K562 (cell line): ENCODE measurements around the gene TREM2. TPM values are rescaled to one million over a fixed set of nuclear protein-coding genes. Genes with fewer than 3 reads are reported as not detected.

Experiments used
- ATAC-seq: fragments of 200-7000 bp; cut with Tn5 transposase; 3 replicates; pipeline ENCODE4 v1.9.1; 2020; ENCODE audit warnings: moderate library complexity
- BruUV-seq: library from RNA; stranded (reverse); fragments of 400-500 nt; replicated peaks from 2 replicates; lab custom pipeline; 2021; lab: Mats Ljungman, UMichigan
- CTCF ChIA-PET: fragments of 300-600 bp; formaldehyde crosslinking; extraction: SDS; loops from one replicate; lab custom pipeline; 2021; ENCODE audit warnings: low intra/inter-chr PET ratio; lab: Yijun Ruan, JAX
- POLR2A ChIA-PET: fragments of 300-600, 350-650 bp; sonication (Branson Sonifier 250); formaldehyde crosslinking; extraction: SDS; loops from one replicate; lab custom pipeline; 2021; ENCODE audit warnings: antibody characterized with exemption, inconsistent platforms; lab: Yijun Ruan, JAX
- DNase-seq, 4 experiments: peaks; one replicate each; pipeline versions ENCODE4 v3.0.0 to v3.0.0-alpha.2; 2011 to 2018; ENCODE audit warnings: low spot score in 3 of 4, mixed read lengths in 3 of 4; ENCODE audit errors: extremely low read depth in 1 of 4
- FAIRE-seq: peaks from 2 replicates; lab custom pipeline; 2011; peaks lifted over from hg19 to GRCh38; lab: Jason Lieb, UNC
- H2AFZ ChIP-seq: 2 replicates; pipeline ENCODE4 v1.6.0; 2011; ENCODE audit warnings: low read depth, low read length, control low read depth, inconsistent platforms
- H3K27ac ChIP-seq: fragments of 200-600 bp; 3 replicates; pipeline ENCODE4 v1.8.0; 2011; ENCODE audit warnings: low read depth, mild to moderate bottlenecking, control low read depth, inconsistent platforms, low read length, moderate library complexity, mixed read lengths; ENCODE audit errors: extremely low read depth
- H3K27me3 ChIP-seq, 2 experiments: fragments of 300-600 bp in 1 of 2; 2 replicates in 1 of 2; 3 replicates in 1 of 2; pipeline versions ENCODE4 v1.6.0 to v1.8.0; 2011; ENCODE audit warnings: inconsistent platforms in 2 of 2, low read length in 2 of 2, mild to moderate bottlenecking in 1 of 2, mixed read lengths in 1 of 2, moderate library complexity in 1 of 2; ENCODE audit not compliant: control insufficient read depth in 2 of 2, insufficient read depth in 2 of 2
- H3K36me3 ChIP-seq: fragments of 300-600 bp; 3 replicates; pipeline ENCODE4 v1.8.0; 2011; ENCODE audit warnings: mild to moderate bottlenecking, low read length, inconsistent platforms; ENCODE audit not compliant: control insufficient read depth, insufficient read depth
- H3K4me1 ChIP-seq, 2 experiments: fragments of 200-600 bp in 1 of 2; replicated peaks in 1 of 2; 2 replicates in 1 of 2; 3 replicates in 1 of 2; pipeline versions ENCODE4 v1.5.1 to v1.8.0; 2011; ENCODE audit warnings: inconsistent platforms in 2 of 2, low read length in 2 of 2, mild to moderate bottlenecking in 1 of 2, mixed read lengths in 1 of 2, moderate library complexity in 1 of 2; ENCODE audit not compliant: control insufficient read depth in 2 of 2, insufficient read depth in 2 of 2
- H3K4me2 ChIP-seq: 2 replicates; pipeline ENCODE4 v1.6.1; 2011; ENCODE audit warnings: low read length, control low read depth, inconsistent platforms, mixed read lengths; ENCODE audit not compliant: insufficient read depth
- H3K4me3 ChIP-seq: fragments of 200-600 bp; sonication (generic), shearing (Covaris generic); 2 replicates; pipeline ENCODE4 v1.5.1; 2016; ENCODE audit warnings: control low read depth, inconsistent platforms
- H3K79me2 ChIP-seq: fragments of 200-600 bp; 3 replicates; pipeline ENCODE4 v1.8.0; 2011; ENCODE audit warnings: low read length, inconsistent platforms; ENCODE audit not compliant: control insufficient read depth, insufficient read depth
- H3K9ac ChIP-seq, 2 experiments: 2 replicates each; pipeline versions ENCODE4 v1.6.0 to v1.6.1; 2011; ENCODE audit warnings: low read depth in 2 of 2, low read length in 2 of 2, control low read depth in 1 of 2, inconsistent platforms in 1 of 2, mild to moderate bottlenecking in 1 of 2, mixed read lengths in 1 of 2; ENCODE audit not compliant: insufficient read depth in 1 of 2
- H3K9me1 ChIP-seq: one replicate; pipeline ENCODE4 v1.6.0; 2011; ENCODE audit warnings: inconsistent platforms, mild to moderate bottlenecking, low read length, moderate library complexity; ENCODE audit not compliant: control insufficient read depth, insufficient read depth
- H3K9me3 ChIP-seq: replicated peaks from 2 replicates; pipeline ENCODE4 v1.5.1; 2011; ENCODE audit warnings: low read depth, low read length, inconsistent platforms; ENCODE audit not compliant: control insufficient read depth, insufficient read depth
- H4K20me1 ChIP-seq: replicated peaks from 2 replicates; pipeline ENCODE4 v1.6.1; 2011; ENCODE audit warnings: low read length, inconsistent platforms, mixed read lengths; ENCODE audit not compliant: control insufficient read depth, insufficient read depth
- ASH1L ChIP-seq: fragments of 450-650 bp; IDR thresholded peaks from 2 replicates; pipeline ENCODE4 v1.6.1; 2018; ENCODE audit warnings: borderline replicate concordance, mild to moderate bottlenecking, low read depth; ENCODE audit not compliant: partially characterized antibody
- ATF2 ChIP-seq: sonication (generic); formaldehyde crosslinking; IDR thresholded peaks from 2 replicates; pipeline ENCODE4 v1.8.1; 2022; ENCODE audit warnings: missing genetic modification reagents
- CEBPZ ChIP-seq: fragments of 150-350 bp; IDR thresholded peaks from 2 replicates; pipeline ENCODE4 v1.6.1; 2014; ENCODE audit warnings: low read depth, mild to moderate bottlenecking, low read length, borderline replicate concordance
- NCOA4 ChIP-seq: fragments of 450-650 bp; IDR thresholded peaks from 2 replicates; pipeline ENCODE4 v1.6.1; 2018; ENCODE audit warnings: mild to moderate bottlenecking; ENCODE audit not compliant: partially characterized antibody
- NR2C1 ChIP-seq, 2 experiments: fragments of 450-650 bp; IDR thresholded peaks; 2 replicates each; pipeline ENCODE4 v1.6.1; 2017; ENCODE audit warnings: mild to moderate bottlenecking in 2 of 2, antibody characterized with exemption in 1 of 2, inconsistent platforms in 1 of 2, missing compliant biosample characterization in 1 of 2, missing genetic modification characterization in 1 of 2
- NR2C2 ChIP-seq, 2 experiments: fragments of 200-800 bp in 1 of 2; sonication (Bioruptor generic) in 1 of 2; sonication (generic) in 1 of 2; formaldehyde crosslinking in 1 of 2; IDR thresholded peaks; 2 replicates each; pipeline versions ENCODE4 v1.6.1 to v1.8.0; 2016 to 2022; ENCODE audit warnings: mild to moderate bottlenecking in 1 of 2, missing compliant biosample characterization in 1 of 2, missing genetic modification characterization in 1 of 2, missing genetic modification reagents in 1 of 2
- NRF1 ChIP-seq, 2 experiments: fragments of 450-650 bp; IDR thresholded peaks in 1 of 2; conservative IDR thresholded peaks in 1 of 2; 2 replicates each; pipeline ENCODE4 v1.6.1; 2014; ENCODE audit warnings: mild to moderate bottlenecking in 2 of 2
- SMAD1 ChIP-seq: fragments of 150-350 bp; IDR thresholded peaks from 2 replicates; pipeline ENCODE4 v1.6.1; 2014; ENCODE audit warnings: low read length, low read depth; ENCODE audit not compliant: partially characterized antibody
- WGBS: fragments of 100-300 bp; shearing (Covaris generic); methylation state at CpG from one replicate; pipeline ENCODE4 v1.1.6; 2016; ENCODE audit warnings: low coverage, mixed read lengths; ENCODE audit not compliant: insufficient coverage; ENCODE audit errors: missing lambda C conversion rate; 5-methylcytosine and 5-hydroxymethylcytosine counted together
- in situ Hi-C: fragments of 300-500 bp; cut with MboI; formaldehyde crosslinking; loops from 4 replicates; pipeline ENCODE4 v1.15.0; 2018; ENCODE audit warnings: inconsistent platforms, mixed read lengths
- intact Hi-C: fragments of 100-400 bp; cut with micrococcal nuclease; formaldehyde crosslinking; loops from 2 replicates; pipeline ENCODE4 v1.14.2; 2022
- polyA plus RNA-seq, 8 experiments: library from polyadenylated mRNA; depleted of rRNA in 4 of 8; stranded (reverse) in 5 of 8; unstranded in 3 of 8; fragments of >200 nt; fragmentation: Nextera tagmentation in 2 of 8; fragmentation: Illumina TruSeq in 1 of 8; extraction: Ambion mirVana in 2 of 8; extraction: Trizol in 1 of 8; gene quantifications; 2 replicates each; pipeline versions ENCODE4 v1.2.1 to v1.2.3, GENCODE V29; 2011 to 2014; ENCODE audit warnings: inconsistent platforms in 1 of 8, missing spikeins in 1 of 8
- total RNA-seq, 7 experiments: library from RNA; depleted of rRNA in 6 of 7; stranded (reverse); fragments of >200 nt in 6 of 7; fragmentation: Illumina TruSeq in 2 of 7; extraction: Trizol in 2 of 7; gene quantifications; 2 replicates each; pipeline versions ENCODE4 v1.2.1 to v1.2.3, GENCODE V29; 2011 to 2021; ENCODE audit warnings: low replicate concordance in 1 of 7
- TF ChIP-seq, protein P1 (sequence below): sonication (generic); formaldehyde crosslinking; IDR thresholded peaks from 2 replicates; pipeline ENCODE4 v1.4.0; 2020; ENCODE audit warnings: mild to moderate bottlenecking, missing genetic modification reagents
- TF ChIP-seq, protein P2 (sequence below): IDR thresholded peaks from 2 replicates; pipeline ENCODE4 v1.6.1; 2011; ENCODE audit warnings: borderline replicate concordance, low read depth, mild to moderate bottlenecking, moderate library complexity, low read length; ENCODE audit not compliant: insufficient read depth, poor library complexity, severe bottlenecking

Gene TREM2
- total and polyA plus RNA-seq, 9 of the 15 experiments (the other 6 are each of a cell fraction or from before 2014, with no cell fraction given), result not detected

GRCh38 chr6:41208439-41209106 lies 45.7 kb upstream of the TREM2 start:
- H4K20me1 ChIP-seq, result no peaks in the 10 kb centered on the region
- ATAC-seq (no peak; the same call in 1 of the 3 replicates), FAIRE-seq (no peak), DNase-seq (no peak)
- H3K27ac ChIP-seq, result no peak overlapping the region
- no peaks in the 10 kb centered on the region; a peak in 1 of 5 replicates for H3K27me3 ChIP-seq
- CTCF ChIA-PET, result no interaction called here
- H3K4me2 ChIP-seq, result no peak overlapping the region
- no peaks in the 10 kb centered on the region for H3K4me1 ChIP-seq
- in situ Hi-C loops (no loop called here), intact Hi-C loops (no loop called here)
- H2AFZ ChIP-seq, result no peak overlapping the region
- no peak overlapping the region for H3K4me3 ChIP-seq
- BruUV-seq, result no TSS peak
- H3K9me3 ChIP-seq, result peaks cover 4% of the 10 kb centered on the region; the same call in 1 of the 2 replicates
- H3K9ac ChIP-seq, result no peak overlapping the region
- POLR2A ChIA-PET, result interaction anchor here (0.6 kb wide), 1 partner anchor 118 kb away, joined by 3 read pairs; no protein-coding TSS in a partner anchor
- H3K79me2 ChIP-seq, result no peaks in the 10 kb centered on the region
- H3K9me1 ChIP-seq, result no peaks in the 10 kb centered on the region
- H3K36me3 ChIP-seq, result no peaks in the 10 kb centered on the region
- WGBS, result 6% methylated on average over 7 of the region's 7 CpGs
- no peak for TF ChIP-seq NRF1 (conservative IDR thresholded peaks at IDR 0.05 in 1 of 2, IDR thresholded peaks at IDR 0.05 in 1 of 2)
- TF ChIP-seq, protein P1, sequence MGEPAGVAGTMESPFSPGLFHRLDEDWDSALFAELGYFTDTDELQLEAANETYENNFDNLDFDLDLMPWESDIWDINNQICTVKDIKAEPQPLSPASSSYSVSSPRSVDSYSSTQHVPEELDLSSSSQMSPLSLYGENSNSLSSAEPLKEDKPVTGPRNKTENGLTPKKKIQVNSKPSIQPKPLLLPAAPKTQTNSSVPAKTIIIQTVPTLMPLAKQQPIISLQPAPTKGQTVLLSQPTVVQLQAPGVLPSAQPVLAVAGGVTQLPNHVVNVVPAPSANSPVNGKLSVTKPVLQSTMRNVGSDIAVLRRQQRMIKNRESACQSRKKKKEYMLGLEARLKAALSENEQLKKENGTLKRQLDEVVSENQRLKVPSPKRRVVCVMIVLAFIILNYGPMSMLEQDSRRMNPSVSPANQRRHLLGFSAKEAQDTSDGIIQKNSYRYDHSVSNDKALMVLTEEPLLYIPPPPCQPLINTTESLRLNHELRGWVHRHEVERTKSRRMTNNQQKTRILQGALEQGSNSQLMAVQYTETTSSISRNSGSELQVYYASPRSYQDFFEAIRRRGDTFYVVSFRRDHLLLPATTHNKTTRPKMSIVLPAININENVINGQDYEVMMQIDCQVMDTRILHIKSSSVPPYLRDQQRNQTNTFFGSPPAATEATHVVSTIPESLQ (CRISPR knock-in tag), result no peak
- TF ChIP-seq ATF2, result no peak
- no peak for TF ChIP-seq NCOA4
- TF ChIP-seq, protein P2, sequence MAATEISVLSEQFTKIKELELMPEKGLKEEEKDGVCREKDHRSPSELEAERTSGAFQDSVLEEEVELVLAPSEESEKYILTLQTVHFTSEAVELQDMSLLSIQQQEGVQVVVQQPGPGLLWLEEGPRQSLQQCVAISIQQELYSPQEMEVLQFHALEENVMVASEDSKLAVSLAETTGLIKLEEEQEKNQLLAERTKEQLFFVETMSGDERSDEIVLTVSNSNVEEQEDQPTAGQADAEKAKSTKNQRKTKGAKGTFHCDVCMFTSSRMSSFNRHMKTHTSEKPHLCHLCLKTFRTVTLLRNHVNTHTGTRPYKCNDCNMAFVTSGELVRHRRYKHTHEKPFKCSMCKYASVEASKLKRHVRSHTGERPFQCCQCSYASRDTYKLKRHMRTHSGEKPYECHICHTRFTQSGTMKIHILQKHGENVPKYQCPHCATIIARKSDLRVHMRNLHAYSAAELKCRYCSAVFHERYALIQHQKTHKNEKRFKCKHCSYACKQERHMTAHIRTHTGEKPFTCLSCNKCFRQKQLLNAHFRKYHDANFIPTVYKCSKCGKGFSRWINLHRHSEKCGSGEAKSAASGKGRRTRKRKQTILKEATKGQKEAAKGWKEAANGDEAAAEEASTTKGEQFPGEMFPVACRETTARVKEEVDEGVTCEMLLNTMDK, result no peak
- TF ChIP-seq CEBPZ, result no peak
- no peak for TF ChIP-seq NR2C2 (CRISPR knock-in tag; IDR thresholded peaks at IDR 0.05)
- peak; percentile 42; the same call in 1 of the 2 replicates for TF ChIP-seq NR2C2 (tag; IDR thresholded peaks at IDR 0.05)
- peak; percentile 79 for TF ChIP-seq NR2C1 (IDR thresholded peaks at IDR 0.05)
- peak; percentile 78 for TF ChIP-seq NR2C1 (tag; IDR thresholded peaks at IDR 0.05)
- no peak for TF ChIP-seq SMAD1
- no peak for TF ChIP-seq ASH1L
